CD8-positive, alpha-beta memory T cell (primary cell): ENCODE results near the gene NHERF2. TPM values are rescaled to one million over a fixed set of nuclear protein-coding genes. Genes with fewer than 3 reads are reported as not detected.
A peak's percentile ranks its signal among the peaks of the same experiment; 100 is the strongest.

Experiments
- CTCF ChIA-PET: fragments of 350-600 bp; sonication (Branson Sonifier 250); formaldehyde crosslinking; loops from one replicate; lab custom pipeline; 2021; ENCODE audit warnings: antibody characterized with exemption; lab: Charles Lee
- POLR2A ChIA-PET: fragments of 350-600 bp; sonication (Branson Sonifier 250); formaldehyde crosslinking; loops from one replicate; lab custom pipeline; 2021; ENCODE audit warnings: antibody characterized with exemption; lab: Charles Lee
- DNase-seq, 5 donors: peaks; one replicate each; pipeline versions ENCODE4 v3.0.0 to v3.0.0-alpha.2; 2020 to 2022; ENCODE audit warnings: mixed read lengths in 1 of 5
- H3K27ac ChIP-seq: one replicate; pipeline ENCODE4 v1.7.0; 2013; ENCODE audit warnings: low read depth, mild to moderate bottlenecking, low read length, moderate library complexity
- H3K27me3 ChIP-seq: 2 replicates; pipeline ENCODE4 v1.7.0; 2013; ENCODE audit warnings: low read length, mild to moderate bottlenecking; ENCODE audit not compliant: insufficient read depth, poor library complexity, severe bottlenecking
- H3K36me3 ChIP-seq: 2 replicates; pipeline ENCODE4 v1.7.0; 2013; ENCODE audit warnings: mild to moderate bottlenecking, low read length, moderate library complexity; ENCODE audit not compliant: insufficient read depth
- H3K4me1 ChIP-seq: 2 replicates; pipeline ENCODE4 v1.7.0; 2013; ENCODE audit warnings: mild to moderate bottlenecking, low read length, moderate library complexity; ENCODE audit not compliant: insufficient read depth
- H3K4me3 ChIP-seq: 2 replicates; pipeline ENCODE4 v1.7.0; 2013; ENCODE audit warnings: mild to moderate bottlenecking, low read length
- H3K9me3 ChIP-seq: 2 replicates; pipeline ENCODE4 v1.7.0; 2013; ENCODE audit warnings: mild to moderate bottlenecking, low read length
- H3K27ac Mint-ChIP-seq, 8 donors: one replicate each; pipeline ENCODE4 v1.8.0; 2020 to 2021; ENCODE audit warnings: mixed read lengths in 8 of 8, mild to moderate bottlenecking in 6 of 8, inconsistent platforms in 3 of 8, moderate library complexity in 3 of 8
- H3K27me3 Mint-ChIP-seq, 2 donors: one replicate each; pipeline ENCODE4 v1.8.0; 2020 to 2021; ENCODE audit warnings: mixed read lengths in 2 of 2, mild to moderate bottlenecking in 1 of 2, moderate library complexity in 1 of 2
- H3K36me3 Mint-ChIP-seq, 3 donors: one replicate each; pipeline ENCODE4 v1.8.0; 2020 to 2021; ENCODE audit warnings: mixed read lengths in 3 of 3, inconsistent platforms in 1 of 3, mild to moderate bottlenecking in 1 of 3
- H3K4me1 Mint-ChIP-seq, 3 donors: one replicate each; pipeline ENCODE4 v1.8.0; 2020 to 2021; ENCODE audit warnings: mixed read lengths in 3 of 3, inconsistent platforms in 1 of 3, mild to moderate bottlenecking in 1 of 3
- H3K4me3 Mint-ChIP-seq, 7 donors: one replicate each; pipeline ENCODE4 v1.8.0; 2020 to 2021; ENCODE audit warnings: mixed read lengths in 7 of 7, mild to moderate bottlenecking in 6 of 7, moderate library complexity in 4 of 7, inconsistent platforms in 2 of 7
- H3K9me3 Mint-ChIP-seq, 5 donors: one replicate each; pipeline ENCODE4 v1.8.0; 2020 to 2022; ENCODE audit warnings: mixed read lengths in 5 of 5, mild to moderate bottlenecking in 3 of 5, moderate library complexity in 2 of 5, inconsistent platforms in 1 of 5
- polyA plus RNA-seq: library from polyadenylated mRNA; unstranded; fragments of 300-500 nt; fragmentation: Illumina TruSeq; gene quantifications from one replicate; pipeline ENCODE4 v1.2.3, GENCODE V29; 2021
- total RNA-seq, 2 experiments: library from RNA; stranded (reverse); gene quantifications; one replicate each; pipeline ENCODE4 v1.2.3, GENCODE V29; 2021

Gene NHERF2
- total and polyA plus RNA-seq, 3 experiments from 2014 or later: 0.51 to 4.1 (median 3.0) TPM

DNA sequence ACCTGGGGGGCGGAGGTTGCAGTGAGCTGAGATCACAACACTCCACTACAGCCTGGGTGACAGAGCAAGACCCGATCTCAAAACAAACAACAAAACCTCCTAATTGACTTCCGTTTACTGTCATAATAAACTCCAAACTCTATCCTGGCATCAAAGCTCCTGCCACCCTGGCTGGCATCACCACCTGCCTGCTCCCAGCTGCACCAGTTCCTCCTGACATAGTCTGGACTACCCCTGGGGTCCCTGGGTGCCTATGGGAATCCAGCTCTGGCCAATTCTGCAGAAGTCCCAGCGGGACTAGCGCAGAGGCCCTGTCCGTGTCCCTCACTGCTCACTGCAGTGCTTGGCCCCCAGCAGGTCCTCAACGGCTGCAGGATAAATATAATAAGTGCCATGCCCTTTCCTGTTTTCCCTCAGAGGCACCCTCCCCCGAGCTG lies 20.2 kb downstream of the NHERF2 start:
- POLR2A ChIA-PET: interaction anchor here (0.7 to 2.1 kb wide), 2 partner anchors 11 to 30 kb away, joined by 3 to 6 read pairs; no protein-coding TSS in a partner anchor
- H3K27ac Mint-ChIP-seq: peak overlapping the region in 7 of 8 donors; percentile 32 to 92 (median 70)
- H3K36me3 Mint-ChIP-seq: peaks cover 0 to 25% (median 1%) of the 10 kb centered on the region in 3 donors

GRCh38 chr16:2047330-2048115 lies 20.8 kb downstream of the NHERF2 start, which contains the start of the genes NTHL1 and TSC2:
TSS of gene NTHL1 (minus strand) at chr16:2047834. CDS start at chr16:2047823, 11 bp downstream.
TSS of gene TSC2 (plus strand) at chr16:2047985. CDS start at chr16:2048616, 631 bp downstream.
- Mint-ChIP-seq H3K27me3 (no peaks in the 10 kb centered on the region), H3K36me3 (peaks cover 0 to 30% (median 1%) of the 10 kb centered on the region in 3 donors), H3K4me1 (peaks cover 14 to 28% (median 16%) of the 10 kb centered on the region in 3 donors), H3K9me3 (no peaks in the 10 kb centered on the region), H3K27ac (peak within 1 kb of the TSS; percentile 29 to 92 (median 86)), H3K4me3 (peak within 1 kb of the TSS; percentile 90 to 94 (median 91))
- Histone ChIP-seq H3K4me3 (peak within 1 kb of the TSS; percentile 67), H3K36me3 (peaks cover 4% of the 10 kb centered on the region), H3K4me1 (peaks cover 14% of the 10 kb centered on the region), H3K27ac (peak within 1 kb of the TSS; percentile 57), H3K27me3 (no peaks in the 10 kb centered on the region), H3K9me3 (no peaks in the 10 kb centered on the region)
- POLR2A ChIA-PET: interaction anchor here (0.5 to 2.1 kb wide), 7 partner anchors 11 to 575 kb away, joined by 3 to 14 read pairs (median 6); partner anchors contain the start of genes HAGH and TRAF7
- peak; percentile 88 to 93 (median 89) for DNase-seq
- CTCF ChIA-PET: interaction anchor here (1.0 to 2.5 kb wide), 8 partner anchors 11 to 108 kb away, joined by 3 to 17 read pairs (median 4); partner anchors contain the start of gene TRAF7

More for the DNA sequence above, 20.2 kb downstream of the NHERF2 start:
- H3K36me3 ChIP-seq: no peaks in the 10 kb centered on the region
- DNase-seq: no peak
- peak overlapping the region; percentile 67 for H3K4me3 ChIP-seq
- peaks cover 14% of the 10 kb centered on the region for H3K4me1 ChIP-seq
- no peaks in the 10 kb centered on the region for H3K27me3 Mint-ChIP-seq
- no peaks in the 10 kb centered on the region for H3K9me3 ChIP-seq
- peaks cover 14 to 27% (median 16%) of the 10 kb centered on the region in 3 donors for H3K4me1 Mint-ChIP-seq
- H3K9me3 Mint-ChIP-seq: no peaks in the 10 kb centered on the region
- peak overlapping the region; percentile 43 for H3K27ac ChIP-seq
- CTCF ChIA-PET: interaction anchor here (1.0 to 2.5 kb wide), 6 partner anchors 22 to 108 kb away, joined by 3 to 17 read pairs (median 4); partner anchors contain the start of gene TRAF7
- H3K27me3 ChIP-seq: no peaks in the 10 kb centered on the region
- peak overlapping the region; percentile 85 to 94 (median 91) for H3K4me3 Mint-ChIP-seq

DNA sequence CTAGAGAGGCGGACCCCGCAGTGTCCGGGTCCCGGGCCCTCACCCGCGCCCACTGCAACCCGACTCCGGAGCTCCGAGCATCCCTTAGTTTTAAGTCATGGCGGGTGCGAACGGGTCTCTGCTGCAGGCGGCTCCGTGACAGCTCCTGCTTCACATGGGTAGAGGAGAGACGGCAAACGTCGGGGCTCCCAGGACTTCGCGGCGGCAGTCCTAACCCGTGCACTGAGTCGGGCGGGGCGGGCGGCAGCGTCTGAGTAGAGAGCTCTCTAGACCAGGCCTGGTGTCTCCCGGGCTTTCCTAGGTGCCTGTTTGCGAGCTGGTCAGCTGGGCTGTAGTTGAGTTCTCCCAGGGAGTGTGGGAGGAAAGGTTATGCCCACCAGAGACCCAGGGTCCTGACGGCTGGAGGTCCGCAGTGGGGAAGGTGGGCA lies 21.4 kb downstream of the NHERF2 start:
- peak overlapping the region; percentile 87 to 94 (median 91) for H3K4me3 Mint-ChIP-seq
- H3K27me3 Mint-ChIP-seq: no peaks in the 10 kb centered on the region
- peak overlapping the region; percentile 67 for H3K4me3 ChIP-seq
- H3K4me1 ChIP-seq: peaks cover 14% of the 10 kb centered on the region
- CTCF ChIA-PET: interaction anchor here (1.0 to 2.5 kb wide), 5 partner anchors 11 to 107 kb away, joined by 3 to 17 read pairs (median 5); partner anchors contain the start of gene TRAF7
- peaks cover 4% of the 10 kb centered on the region for H3K36me3 ChIP-seq
- peaks cover 0 to 34% (median 1%) of the 10 kb centered on the region in 3 donors for H3K36me3 Mint-ChIP-seq
- no peaks in the 10 kb centered on the region for H3K9me3 Mint-ChIP-seq
- peak overlapping the region; percentile 57 for H3K27ac ChIP-seq
- no peaks in the 10 kb centered on the region for H3K9me3 ChIP-seq
- H3K27me3 ChIP-seq: no peaks in the 10 kb centered on the region
- no peak for DNase-seq
- peak overlapping the region; percentile 29 to 88 (median 66) for H3K27ac Mint-ChIP-seq
- peaks cover 14 to 32% (median 16%) of the 10 kb centered on the region in 3 donors for H3K4me1 Mint-ChIP-seq
- POLR2A ChIA-PET: interaction anchor here (0.5 to 2.1 kb wide), 6 partner anchors 12 to 575 kb away, joined by 3 to 14 read pairs (median 6); partner anchors contain the start of genes HAGH and TRAF7

- Mint-ChIP-seq H3K4me1 (peaks cover 8 to 22% (median 8%) of the 10 kb centered on the region in 3 donors), H3K4me3 (peak overlapping the region in 1 of 7 donors; percentile 24), H3K9me3 (no peaks in the 10 kb centered on the region), H3K27ac (no peak overlapping the region), H3K36me3 (peaks cover 3 to 67% (median 4%) of the 10 kb centered on the region in 3 donors), H3K27me3 (no peaks in the 10 kb centered on the region)
- Histone ChIP-seq H3K36me3 (peaks cover 4% of the 10 kb centered on the region), H3K4me3 (no peak overlapping the region), H3K9me3 (no peaks in the 10 kb centered on the region), H3K27me3 (no peaks in the 10 kb centered on the region), H3K27ac (no peak overlapping the region), H3K4me1 (peaks cover 9% of the 10 kb centered on the region)
- no peak for DNase-seq
- POLR2A ChIA-PET: no interaction called here
- CTCF ChIA-PET: no interaction called here
These were observed 26.5 kb downstream of the NHERF2 start for GRCh38 chr16:2053211-2053610.

GRCh38 chr16:2053897-2054296 lies 27.2 kb downstream of the NHERF2 start:
- H3K36me3 ChIP-seq: peaks cover 4% of the 10 kb centered on the region
- no peak overlapping the region for H3K27ac ChIP-seq
- no peaks in the 10 kb centered on the region for H3K9me3 Mint-ChIP-seq
- DNase-seq: no peak
- peak overlapping the region in 1 of 7 donors; percentile 24 for H3K4me3 Mint-ChIP-seq
- H3K4me1 ChIP-seq: peaks cover 2% of the 10 kb centered on the region
- no peaks in the 10 kb centered on the region for H3K27me3 ChIP-seq
- peaks cover under 1 to 15% (median 1%) of the 10 kb centered on the region in 3 donors for H3K4me1 Mint-ChIP-seq
- H3K9me3 ChIP-seq: no peaks in the 10 kb centered on the region
- no peaks in the 10 kb centered on the region for H3K27me3 Mint-ChIP-seq
- H3K4me3 ChIP-seq: no peak overlapping the region
- ChIA-PET POLR2A (no interaction called here), CTCF (no interaction called here)
- peaks cover 3 to 73% (median 4%) of the 10 kb centered on the region in 3 donors for H3K36me3 Mint-ChIP-seq
- H3K27ac Mint-ChIP-seq: no peak overlapping the region

DNA sequence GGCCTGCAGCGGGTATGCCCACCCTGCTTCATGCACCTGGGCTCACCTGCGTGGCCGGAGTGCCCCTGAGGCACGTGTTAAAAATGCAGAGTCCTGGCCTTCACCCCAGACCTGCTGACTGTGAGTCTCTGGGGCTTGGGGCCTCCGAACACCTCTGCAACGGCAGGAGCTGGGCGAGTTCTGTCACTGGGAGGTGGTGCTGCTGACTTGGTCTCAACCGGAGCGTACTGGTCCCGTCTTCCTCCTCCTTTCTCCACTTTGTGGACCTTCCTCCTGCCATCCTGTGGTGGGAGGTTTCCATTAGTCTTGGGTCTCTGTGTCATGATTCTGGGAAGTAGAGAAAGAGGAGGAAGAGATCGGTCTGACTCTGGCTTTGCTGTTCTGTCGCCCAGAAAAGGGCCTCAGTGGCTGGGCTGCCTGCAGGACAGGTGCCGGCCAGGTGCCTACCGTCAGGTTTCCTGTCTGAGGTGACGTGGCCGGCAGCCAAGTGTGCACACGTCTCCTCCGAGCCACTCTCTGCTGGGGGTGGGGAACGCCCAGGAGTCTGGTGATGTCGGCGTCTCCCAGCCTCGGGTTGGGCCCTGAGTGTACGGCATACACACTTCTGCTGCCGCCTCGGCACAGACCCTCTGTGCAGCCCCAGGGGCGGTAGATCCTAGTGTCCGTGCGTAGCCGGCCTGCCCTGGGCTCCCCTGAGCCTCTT lies 28.0 kb downstream of the NHERF2 start:
- Mint-ChIP-seq H3K27ac (no peak overlapping the region), H3K4me1 (peaks cover 0 to 12% (median 1%) of the 10 kb centered on the region in 3 donors), H3K9me3 (no peaks in the 10 kb centered on the region), H3K4me3 (no peak overlapping the region), H3K27me3 (no peaks in the 10 kb centered on the region), H3K36me3 (peaks cover 3 to 74% (median 4%) of the 10 kb centered on the region in 3 donors)
- Histone ChIP-seq H3K4me1 (no peaks in the 10 kb centered on the region), H3K27ac (no peak overlapping the region), H3K36me3 (peaks cover 4% of the 10 kb centered on the region), H3K9me3 (no peaks in the 10 kb centered on the region), H3K27me3 (no peaks in the 10 kb centered on the region), H3K4me3 (no peak overlapping the region)
- CTCF ChIA-PET: no interaction called here
- POLR2A ChIA-PET: no interaction called here
- no peak for DNase-seq

DNA sequence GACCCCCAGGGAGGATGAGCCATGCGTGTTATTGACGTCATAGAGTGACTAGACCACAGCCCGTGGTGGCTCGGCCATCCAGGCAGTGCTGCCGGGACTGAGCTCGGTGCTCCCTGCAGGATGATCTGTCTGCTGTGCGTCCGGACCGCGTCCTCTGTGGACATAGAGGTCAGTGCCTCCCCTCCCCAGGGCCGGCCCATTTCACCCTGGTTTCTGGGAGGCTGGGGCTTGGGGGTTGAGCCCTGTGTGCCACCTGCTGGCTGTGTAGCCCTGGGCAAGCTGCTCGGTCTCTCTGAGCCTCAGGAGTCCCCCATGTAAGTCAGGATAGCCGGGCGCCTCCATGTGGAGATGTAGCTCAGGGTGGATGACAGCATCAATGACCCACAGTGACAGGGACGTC lies 29.4 kb downstream of the NHERF2 start:
- no peak overlapping the region for H3K4me3 Mint-ChIP-seq
- no peaks in the 10 kb centered on the region for H3K4me1 ChIP-seq
- H3K27me3 Mint-ChIP-seq: no peaks in the 10 kb centered on the region
- no peak for DNase-seq
- CTCF ChIA-PET: no interaction called here
- peaks cover 3 to 77% (median 4%) of the 10 kb centered on the region in 3 donors for H3K36me3 Mint-ChIP-seq
- H3K4me1 Mint-ChIP-seq: peaks cover 0 to 7% (median 1%) of the 10 kb centered on the region in 3 donors
- H3K9me3 ChIP-seq: no peaks in the 10 kb centered on the region
- no peak overlapping the region for H3K27ac Mint-ChIP-seq
- peaks cover 4% of the 10 kb centered on the region for H3K36me3 ChIP-seq
- POLR2A ChIA-PET: no interaction called here
- H3K9me3 Mint-ChIP-seq: no peaks in the 10 kb centered on the region
- no peak overlapping the region for H3K4me3 ChIP-seq
- no peaks in the 10 kb centered on the region for H3K27me3 ChIP-seq
- H3K27ac ChIP-seq: no peak overlapping the region
